ENCODE data around the gene HOXB9. TPM values are rescaled to one million over a fixed set of nuclear protein-coding genes. Genes with fewer than 3 reads are reported as not detected.

The HOXB9 gene
- total and polyA plus RNA-seq, 2 donors (not counting 3 experiments of a cell fraction or from before 2014, with no cell fraction given) = 0.79 to 1.1 TPM

DNA sequence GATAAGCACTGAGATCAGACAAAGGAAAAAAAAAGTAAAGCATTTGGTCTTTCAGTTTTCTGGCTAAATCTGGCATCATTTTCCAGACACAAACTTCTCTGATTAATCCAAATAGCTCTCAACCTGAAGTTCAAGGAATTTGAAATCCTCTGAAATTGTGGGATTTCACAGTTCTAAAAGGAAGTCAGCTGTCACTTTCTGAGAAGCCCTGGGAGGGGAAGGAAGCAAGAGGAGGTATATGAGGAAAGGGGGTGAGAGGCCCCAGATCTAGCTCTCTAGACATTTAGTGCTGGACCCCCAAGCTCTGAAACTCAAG lies 17.5 kb upstream of the HOXB9 start:
- H4K20me1 ChIP-seq (replicated peaks; ENCODE audit: control insufficient read depth, extremely low read depth, insufficient read depth, low read length) = no peaks in the 10 kb centered on the region
- no TSS peak for BruUV-seq (replicated peaks)
- H3K9ac ChIP-seq (replicated peaks; ENCODE audit: extremely low read depth, insufficient read depth, low read length) = no peak overlapping the region
- no peak for FAIRE-seq
- peaks cover 83 to 92% of the 10 kb centered on the region in 2 experiments for H3K27me3 ChIP-seq (ENCODE audit: control insufficient read depth in 2 of 2, insufficient read depth in 2 of 2, low read length in 2 of 2)
- ChIA-PET POLR2A (no interaction called here), CTCF (interaction anchor here (1.2 to 4.5 kb wide), 2 partner anchors 7 to 11 kb away, joined by 3 to 23 read pairs; no protein-coding TSS in a partner anchor)
- H3K79me2 ChIP-seq (ENCODE audit: control insufficient read depth, insufficient read depth, low read length) = no peaks in the 10 kb centered on the region
- H3K4me3 ChIP-seq (replicated peaks in 1 of 3; ENCODE audit: insufficient read depth in 1 of 3, low read depth in 1 of 3, low read length in 3 of 3) = no peak overlapping the region
- H3K36me3 ChIP-seq (ENCODE audit: control insufficient read depth in 2 of 2, extremely low read depth in 1 of 2, insufficient read depth in 2 of 2, low read length in 2 of 2) = no peaks in the 10 kb centered on the region
- no peak overlapping the region for H2AFZ ChIP-seq (ENCODE audit: low read depth, low read length)
- no peak overlapping the region for H3K27ac ChIP-seq (ENCODE audit: insufficient read depth, low read depth, low read length)
- TF ChIP-seq POLR2A (IDR thresholded peaks at IDR 0.05; ENCODE audit: low read depth, low read length) (no peak), MAX (IDR thresholded peaks at IDR 0.05; ENCODE audit: insufficient read depth, insufficient read length) (no peak), GATA2 (IDR thresholded peaks at IDR 0.05; ENCODE audit: insufficient read depth, insufficient read length, low read depth, low read length) (no peak), JUN (IDR thresholded peaks at IDR 0.05; ENCODE audit: borderline replicate concordance, insufficient read depth, insufficient read length, low read depth) (no peak), MYC (IDR thresholded peaks at IDR 0.05; ENCODE audit: low read depth, low read length) (no peak), FOS (IDR thresholded peaks at IDR 0.05; ENCODE audit: borderline replicate concordance, insufficient read depth, low read length) (no peak), EZH2 (IDR thresholded peaks at IDR 0.05; ENCODE audit: borderline replicate concordance, low read depth, low read length, severe bottlenecking) (no peak), POLR2AphosphoS5 (IDR thresholded peaks at IDR 0.05; ENCODE audit: insufficient read depth, low read depth, low read length) (no peak)
- TF ChIP-seq, protein P1, sequence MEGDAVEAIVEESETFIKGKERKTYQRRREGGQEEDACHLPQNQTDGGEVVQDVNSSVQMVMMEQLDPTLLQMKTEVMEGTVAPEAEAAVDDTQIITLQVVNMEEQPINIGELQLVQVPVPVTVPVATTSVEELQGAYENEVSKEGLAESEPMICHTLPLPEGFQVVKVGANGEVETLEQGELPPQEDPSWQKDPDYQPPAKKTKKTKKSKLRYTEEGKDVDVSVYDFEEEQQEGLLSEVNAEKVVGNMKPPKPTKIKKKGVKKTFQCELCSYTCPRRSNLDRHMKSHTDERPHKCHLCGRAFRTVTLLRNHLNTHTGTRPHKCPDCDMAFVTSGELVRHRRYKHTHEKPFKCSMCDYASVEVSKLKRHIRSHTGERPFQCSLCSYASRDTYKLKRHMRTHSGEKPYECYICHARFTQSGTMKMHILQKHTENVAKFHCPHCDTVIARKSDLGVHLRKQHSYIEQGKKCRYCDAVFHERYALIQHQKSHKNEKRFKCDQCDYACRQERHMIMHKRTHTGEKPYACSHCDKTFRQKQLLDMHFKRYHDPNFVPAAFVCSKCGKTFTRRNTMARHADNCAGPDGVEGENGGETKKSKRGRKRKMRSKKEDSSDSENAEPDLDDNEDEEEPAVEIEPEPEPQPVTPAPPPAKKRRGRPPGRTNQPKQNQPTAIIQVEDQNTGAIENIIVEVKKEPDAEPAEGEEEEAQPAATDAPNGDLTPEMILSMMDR (IDR thresholded peaks at IDR 0.05; ENCODE audit: extremely low read depth in 1 of 2, insufficient read depth in 1 of 2, low read depth in 1 of 2, low read length in 2 of 2) = no peak
- no peaks in the 10 kb centered on the region for H3K4me1 ChIP-seq (ENCODE audit: control insufficient read depth, extremely low read depth, insufficient read depth, low read length)
- no peak overlapping the region for H3K4me2 ChIP-seq (ENCODE audit: insufficient read depth, low read length)
- intact Hi-C loops (cut with micrococcal nuclease) (no loop called here), dilution Hi-C loops (cut with MboI; ENCODE audit: extremely low pct_ligation_motif_present, low sequenced_read_pairs) (no loop called here)
- DNase-seq (ENCODE audit: low read depth, low spot score) = no peak
- H3K9me3 ChIP-seq (replicated peaks; ENCODE audit: control insufficient read depth, insufficient read depth, low read length) = no peaks in the 10 kb centered on the region
- H3K9me1 ChIP-seq (replicated peaks; ENCODE audit: control insufficient read depth, extremely low read depth, insufficient read depth, low read length) = no peaks in the 10 kb centered on the region

All from endothelial cell of umbilical vein (primary cell).